Smooth muscle cell (in vitro differentiated cells): ENCODE results near the gene MEGF6. TPM values are rescaled to one million over a fixed set of nuclear protein-coding genes. Genes with fewer than 3 reads are reported as not detected.

Experiments
- DNase-seq: peaks from one replicate; lab custom pipeline; 2025; ENCODE audit not compliant: unreplicated experiment; lab: John Stamatoyannopoulos, UW
- H2AFZ ChIP-seq: fragments of 200-600 bp; sonication (generic); 2 replicates; pipeline ENCODE4 v1.6.0; 2016; ENCODE audit warnings: antibody characterized with exemption, low read depth, mild to moderate bottlenecking
- H3F3A ChIP-seq: fragments of 200-600 bp; sonication (generic); 2 replicates; pipeline ENCODE4 v1.6.0; 2017; ENCODE audit warnings: antibody characterized with exemption, low read depth
- H3K27ac ChIP-seq: fragments of 200-600 bp; sonication (generic); 2 replicates; pipeline ENCODE4 v1.5.1; 2016; ENCODE audit warnings: low read depth, mild to moderate bottlenecking
- H3K27me3 ChIP-seq: fragments of 200-600 bp; sonication (generic); 2 replicates; pipeline ENCODE4 v1.6.1; 2016; ENCODE audit warnings: low read depth, mild to moderate bottlenecking
- H3K36me3 ChIP-seq: fragments of 200-600 bp; sonication (generic); 2 replicates; pipeline ENCODE4 v1.5.1; 2016; ENCODE audit warnings: low read depth
- H3K4me1 ChIP-seq: fragments of 200-600 bp; sonication (generic); 2 replicates; pipeline ENCODE4 v1.5.1; 2016; ENCODE audit warnings: low read depth
- H3K4me2 ChIP-seq: fragments of 200-600 bp; sonication (generic); 2 replicates; pipeline ENCODE4 v1.6.0; 2016; ENCODE audit warnings: mild to moderate bottlenecking
- H3K4me3 ChIP-seq: fragments of 200-600 bp; sonication (generic); 2 replicates; pipeline ENCODE4 v1.5.1; 2016; ENCODE audit warnings: mild to moderate bottlenecking
- H3K79me2 ChIP-seq: fragments of 200-600 bp; sonication (generic); 2 replicates; pipeline ENCODE4 v1.6.0; 2016; ENCODE audit warnings: low read depth, mild to moderate bottlenecking
- H3K9ac ChIP-seq: fragments of 200-600 bp; sonication (generic); 2 replicates; pipeline ENCODE4 v1.6.0; 2016; ENCODE audit warnings: low read depth
- H3K9me3 ChIP-seq: fragments of 200-600 bp; sonication (generic); replicated peaks from 2 replicates; pipeline ENCODE4 v1.5.1; 2016; ENCODE audit warnings: low read depth
- H4K20me1 ChIP-seq: fragments of 200-600 bp; sonication (generic); 2 replicates; pipeline ENCODE4 v1.6.0; 2016; ENCODE audit warnings: low read depth
- CTCF ChIP-seq: fragments of 200-600 bp; sonication (generic); IDR thresholded peaks from 2 replicates; pipeline ENCODE4 v1.5.1; 2017; ENCODE audit warnings: borderline replicate concordance, mild to moderate bottlenecking, antibody characterized with exemption; ENCODE audit not compliant: insufficient read depth, poor library complexity, severe bottlenecking
- WGBS: methylation state at CpG from one replicate; pipeline ENCODE4 v1.1.7; 2016; ENCODE audit warnings: low lambda C conversion rate; 5-methylcytosine and 5-hydroxymethylcytosine counted together
- polyA plus RNA-seq: library from polyadenylated mRNA; unstranded; fragments of >200 nt; fragmentation: Nextera tagmentation; extraction: Ambion mirVana; gene quantifications from 2 replicates; pipeline ENCODE4 v1.2.1, GENCODE V29; 2016
- total RNA-seq: library from RNA; depleted of rRNA; stranded (reverse); fragments of >200 nt; gene quantifications from 2 replicates; pipeline ENCODE4 v1.2.3, GENCODE V29; 2014

The MEGF6 gene
- total and polyA plus RNA-seq, 2 experiments from 2014 or later: 6.5 to 12.8 TPM

- Histone ChIP-seq H3K4me1 (no peaks in the 10 kb centered on the region), H3K79me2 (no peaks in the 10 kb centered on the region), H3K27me3 (no peaks in the 10 kb centered on the region), H3K4me2 (no peak overlapping the region), H2AFZ (no peak overlapping the region), H3K9ac (no peak overlapping the region), H3K27ac (no peak overlapping the region), H3K36me3 (no peaks in the 10 kb centered on the region), H3K4me3 (no peak overlapping the region), H3K9me3 (no peaks in the 10 kb centered on the region), H3F3A (no peaks in the 10 kb centered on the region), H4K20me1 (no peaks in the 10 kb centered on the region)
- WGBS: 89% methylated on average over 34 of the region's 36 CpGs
- TF ChIP-seq CTCF: no peak
- no peak for DNase-seq
Measured at GRCh38 chr1:3631320-3632260, 20.3 kb upstream of the MEGF6 start.

DNA sequence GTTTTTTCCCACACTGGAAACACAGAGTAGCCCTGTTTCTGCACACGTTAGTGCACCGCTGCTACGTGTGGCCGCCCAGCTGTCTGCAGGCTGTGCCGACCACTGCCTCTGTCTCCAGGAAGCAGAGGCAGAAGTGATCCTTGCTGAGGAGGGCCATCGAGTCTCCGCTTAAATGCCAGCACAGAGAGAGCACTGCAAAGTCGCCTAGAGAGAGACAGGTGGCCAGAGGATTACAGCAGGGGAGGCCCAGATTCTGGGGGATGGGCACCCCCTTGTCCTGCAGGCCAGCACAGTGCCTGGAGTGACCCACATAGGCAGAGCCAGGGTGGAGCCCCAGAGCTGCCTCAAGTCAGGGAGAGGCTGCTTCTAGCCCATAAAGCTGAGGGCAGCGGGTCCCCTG lies 19.6 kb upstream of the MEGF6 start:
- WGBS: 91% methylated on average over 9 of the region's 9 CpGs
- DNase-seq: no peak
- Histone ChIP-seq H4K20me1 (no peaks in the 10 kb centered on the region), H3K27me3 (no peaks in the 10 kb centered on the region), H3K4me1 (no peaks in the 10 kb centered on the region), H3K27ac (no peak overlapping the region), H3K9me3 (no peaks in the 10 kb centered on the region), H3K79me2 (no peaks in the 10 kb centered on the region), H3K36me3 (no peaks in the 10 kb centered on the region), H3K4me2 (no peak overlapping the region), H3F3A (no peaks in the 10 kb centered on the region), H3K4me3 (no peak overlapping the region), H2AFZ (no peak overlapping the region), H3K9ac (no peak overlapping the region)
- TF ChIP-seq CTCF: no peak

GRCh38 chr1:3630161-3630611 lies 18.9 kb upstream of the MEGF6 start:
- H4K20me1 ChIP-seq: no peaks in the 10 kb centered on the region
- no peak overlapping the region for H3K4me2 ChIP-seq
- H2AFZ ChIP-seq: no peak overlapping the region
- H3K9me3 ChIP-seq: no peaks in the 10 kb centered on the region
- H3K4me1 ChIP-seq: no peaks in the 10 kb centered on the region
- no peaks in the 10 kb centered on the region for H3K79me2 ChIP-seq
- H3F3A ChIP-seq: no peaks in the 10 kb centered on the region
- no peaks in the 10 kb centered on the region for H3K27me3 ChIP-seq
- no peak overlapping the region for H3K4me3 ChIP-seq
- no peaks in the 10 kb centered on the region for H3K36me3 ChIP-seq
- no peak overlapping the region for H3K27ac ChIP-seq
- H3K9ac ChIP-seq: no peak overlapping the region
- 87% methylated on average over 11 of the region's 11 CpGs for WGBS
- TF ChIP-seq CTCF: no peak
- no peak for DNase-seq
